Heart left ventricle (tissue), 13 donors: ENCODE data around the gene PLA2R1.
A peak's percentile ranks its signal among the peaks of the same experiment; 100 is the strongest.

Experiments used
- POLR2A ChIP-seq, 2 donors: fragments of 450-650 bp; IDR thresholded peaks; one replicate each; pipeline ENCODE4 v1.6.1; 2017; ENCODE audit warnings: antibody characterized with exemption in 2 of 2, mild to moderate bottlenecking in 2 of 2, moderate library complexity in 2 of 2
- TF ChIP-seq, protein P1 (sequence below), 12 donors: fragments of 200-600 bp; sonication (generic) in 4 of 12; IDR thresholded peaks; one replicate each; pipeline versions ENCODE4 v1.5.0 to v1.8.0; 2018 to 2022; ENCODE audit warnings: antibody characterized with exemption in 12 of 12, mild to moderate bottlenecking in 5 of 12
- donor health status: ischemic (EF 13 %, LVEDD 7.1; RV severe dilation, severe dysfunction).
- donor health status: DM: no; HTN: yes; CAD: no.
- donor health status: DM: no; HTN: no; CAD: no.
- donor health status: ischemic (EF 25% LVEDD 6.9; RV normal size, moderate dysfunction).
- donor health status: ischemic (EF 25% LVEDD 5.7; RV mildly dilated, moderate dysfunction).
- donor health status: ischemic (EF 35%, LVEDD 5.7; RV mildly dilated, moderate dysfunction).
- donor health status: nonischemic (EF 11% LVEDD 7.7; RV severe dilation, severe dysfunction).
- donor health status: DM: yes; HTN: yes; CAD: no.
- donor health status: PGD.
- donor health status: ischemic (EF 29% LVEDD 5.4; RV normal size, mild dysfunction).
- donor health status: nonischemic (EF 23%, LVEDD 6.1; RV moderate dilation, normal function).

- no peak for TF ChIP-seq POLR2A (IDR thresholded peaks at IDR 0.05)
- TF ChIP-seq, protein P1, sequence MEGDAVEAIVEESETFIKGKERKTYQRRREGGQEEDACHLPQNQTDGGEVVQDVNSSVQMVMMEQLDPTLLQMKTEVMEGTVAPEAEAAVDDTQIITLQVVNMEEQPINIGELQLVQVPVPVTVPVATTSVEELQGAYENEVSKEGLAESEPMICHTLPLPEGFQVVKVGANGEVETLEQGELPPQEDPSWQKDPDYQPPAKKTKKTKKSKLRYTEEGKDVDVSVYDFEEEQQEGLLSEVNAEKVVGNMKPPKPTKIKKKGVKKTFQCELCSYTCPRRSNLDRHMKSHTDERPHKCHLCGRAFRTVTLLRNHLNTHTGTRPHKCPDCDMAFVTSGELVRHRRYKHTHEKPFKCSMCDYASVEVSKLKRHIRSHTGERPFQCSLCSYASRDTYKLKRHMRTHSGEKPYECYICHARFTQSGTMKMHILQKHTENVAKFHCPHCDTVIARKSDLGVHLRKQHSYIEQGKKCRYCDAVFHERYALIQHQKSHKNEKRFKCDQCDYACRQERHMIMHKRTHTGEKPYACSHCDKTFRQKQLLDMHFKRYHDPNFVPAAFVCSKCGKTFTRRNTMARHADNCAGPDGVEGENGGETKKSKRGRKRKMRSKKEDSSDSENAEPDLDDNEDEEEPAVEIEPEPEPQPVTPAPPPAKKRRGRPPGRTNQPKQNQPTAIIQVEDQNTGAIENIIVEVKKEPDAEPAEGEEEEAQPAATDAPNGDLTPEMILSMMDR (IDR thresholded peaks at IDR 0.05): peak; percentile 43 to 72 (median 60)
Measured at GRCh38 chr2:159968279-159968900, 94.0 kb downstream of the PLA2R1 start.
